ENCODE measurements around the gene APOLD1.

Gene APOLD1

GRCh38 chr12:12770262-12770661, 15.2 kb upstream of the APOLD1 start:
- no peak for DNase-seq (ENCODE audit: low read depth)
- no peak overlapping the region for H3K4me3 ChIP-seq (ENCODE audit: low read depth, low read length)
- TF ChIP-seq CTCF (IDR thresholded peaks at IDR 0.05; ENCODE audit: low read depth, low read length, missing control alignments): no peak

- no peak for DNase-seq (ENCODE audit: low read depth)
- no peak for TF ChIP-seq CTCF (IDR thresholded peaks at IDR 0.05; ENCODE audit: low read depth, low read length, missing control alignments)
- no peak overlapping the region for H3K4me3 ChIP-seq (ENCODE audit: low read depth, low read length)
Observed at GRCh38 chr12:12774791-12775190, 10.7 kb upstream of the APOLD1 start.

- TF ChIP-seq CTCF (IDR thresholded peaks at IDR 0.05; ENCODE audit: low read depth, low read length, missing control alignments): no peak
- DNase-seq (ENCODE audit: low read depth): no peak
- no peak overlapping the region for H3K4me3 ChIP-seq (ENCODE audit: low read depth, low read length)
Observed at GRCh38 chr12:12776261-12776660, 9.2 kb upstream of the APOLD1 start.

- no peak for DNase-seq (ENCODE audit: low read depth)
- no peak overlapping the region for H3K4me3 ChIP-seq (ENCODE audit: low read depth, low read length)
- TF ChIP-seq CTCF (IDR thresholded peaks at IDR 0.05; ENCODE audit: low read depth, low read length, missing control alignments): no peak
Observed at GRCh38 chr12:12777092-12777491, 8.4 kb upstream of the APOLD1 start.

GRCh38 chr12:12779007-12779406, 6.5 kb upstream of the APOLD1 start:
- DNase-seq (ENCODE audit: low read depth): no peak
- H3K4me3 ChIP-seq (ENCODE audit: low read depth, low read length): no peak overlapping the region
- TF ChIP-seq CTCF (IDR thresholded peaks at IDR 0.05; ENCODE audit: low read depth, low read length, missing control alignments): no peak

GRCh38 chr12:12779529-12779928, 5.9 kb upstream of the APOLD1 start:
- TF ChIP-seq CTCF (IDR thresholded peaks at IDR 0.05; ENCODE audit: low read depth, low read length, missing control alignments): no peak
- DNase-seq (ENCODE audit: low read depth): no peak
- H3K4me3 ChIP-seq (ENCODE audit: low read depth, low read length): no peak overlapping the region

- H3K4me3 ChIP-seq (ENCODE audit: low read depth, low read length): no peak overlapping the region
- no peak for DNase-seq (ENCODE audit: low read depth)
- no peak for TF ChIP-seq CTCF (IDR thresholded peaks at IDR 0.05; ENCODE audit: low read depth, low read length, missing control alignments)
Observed at GRCh38 chr12:12784116-12784515, 1.3 kb upstream of the APOLD1 start.

Measured in GM12864 (cell line).